GM21619 (cell line): ENCODE results near the gene CREB5.

Experiments used
- ATAC-seq: cut with Tn5 transposase; IDR thresholded peaks from one replicate; pipeline ENCODE4 v1.9.1; 2021; ENCODE audit not compliant: unreplicated experiment

Gene CREB5

GRCh38 chr7:28729727-28730126 lies 317.4 kb downstream of the CREB5 start:
- ATAC-seq = no peak

- ATAC-seq = no peak
These were observed 318.9 kb downstream of the CREB5 start for GRCh38 chr7:28731092-28731658.

GRCh38 chr7:28732071-28732869 lies 320.0 kb downstream of the CREB5 start:
- ATAC-seq = no peak

- no peak for ATAC-seq
These were observed 320.7 kb downstream of the CREB5 start for GRCh38 chr7:28733035-28733434.

- no peak for ATAC-seq
These were observed 326.1 kb downstream of the CREB5 start for GRCh38 chr7:28738412-28738811.

- ATAC-seq = no peak
These were observed 326.8 kb downstream of the CREB5 start for GRCh38 chr7:28739128-28739527.

GRCh38 chr7:28739826-28740225 lies 327.5 kb downstream of the CREB5 start:
- ATAC-seq = no peak

- no peak for ATAC-seq
These were observed 332.6 kb downstream of the CREB5 start for GRCh38 chr7:28744951-28745350.

GRCh38 chr7:28745351-28745750 lies 333.0 kb downstream of the CREB5 start:
- ATAC-seq = no peak

GRCh38 chr7:28747404-28747803 lies 335.1 kb downstream of the CREB5 start:
- ATAC-seq = no peak

- no peak for ATAC-seq
These were observed 335.5 kb downstream of the CREB5 start for GRCh38 chr7:28747854-28748253.

GRCh38 chr7:28748346-28748745 lies 336.0 kb downstream of the CREB5 start:
- no peak for ATAC-seq

- ATAC-seq = peak; percentile 58
These were observed 336.7 kb downstream of the CREB5 start for GRCh38 chr7:28748933-28749584.

- no peak for ATAC-seq
These were observed 337.3 kb downstream of the CREB5 start for GRCh38 chr7:28749638-28750037.

- no peak for ATAC-seq
These were observed 338.7 kb downstream of the CREB5 start for GRCh38 chr7:28750981-28751380.

- ATAC-seq = no peak
These were observed 341.3 kb downstream of the CREB5 start for GRCh38 chr7:28753613-28754012.

GRCh38 chr7:28754027-28754426 lies 341.7 kb downstream of the CREB5 start:
- no peak for ATAC-seq

GRCh38 chr7:28754447-28754846 lies 342.1 kb downstream of the CREB5 start:
- ATAC-seq = no peak

GRCh38 chr7:28755255-28755654 lies 342.9 kb downstream of the CREB5 start:
- ATAC-seq = no peak

GRCh38 chr7:28758186-28758585 lies 345.9 kb downstream of the CREB5 start:
- no peak for ATAC-seq

GRCh38 chr7:28759475-28759971 lies 347.2 kb downstream of the CREB5 start:
- ATAC-seq = no peak

GRCh38 chr7:28761505-28761904 lies 349.2 kb downstream of the CREB5 start:
- ATAC-seq = no peak
